HCT116 (cell line): ENCODE measurements around the gene AKAP3. TPM values are rescaled to one million over a fixed set of nuclear protein-coding genes. Genes with fewer than 3 reads are reported as not detected.

Experiments
- ATAC-seq: fragments of 200-7000 bp; cut with Tn5 transposase; 2 replicates; pipeline ENCODE4 v1.9.1; 2020; ENCODE audit warnings: mild to moderate bottlenecking, moderate library complexity
- BruUV-seq: library from RNA; stranded (reverse); fragments of 400-500 nt; replicated peaks from 2 replicates; lab custom pipeline; 2021; lab: Mats Ljungman, UMichigan
- CTCF ChIA-PET: fragments of 300-600 bp; sonication (Branson Sonifier 250); formaldehyde crosslinking; loops from one replicate; lab custom pipeline; 2021; ENCODE audit warnings: antibody characterized with exemption; lab: Charles Lee
- POLR2A ChIA-PET: fragments of 300-600, 350-600 bp; sonication (Branson Sonifier 250); formaldehyde crosslinking; loops from one replicate; lab custom pipeline; 2021; ENCODE audit warnings: antibody characterized with exemption; lab: Charles Lee
- RAD21 ChIA-PET, 2 experiments: fragments of 300-600 bp; sonication (Branson Sonifier 250); formaldehyde crosslinking; loops; one replicate each; lab custom pipeline; 2023; ENCODE audit warnings: low total read pairs in 2 of 2; ENCODE audit not compliant: uncharacterized antibody in 2 of 2, unreplicated experiment in 2 of 2, low non-redundant PET in 1 of 2; lab: Charles Lee
- DNase-seq: peaks from one replicate; pipeline ENCODE4 v3.0.0-alpha.2; 2010; ENCODE audit warnings: low read depth, low spot score
- H2AFZ ChIP-seq: fragments of 200-600 bp; shearing (Covaris generic), sonication (generic); 2 replicates; pipeline ENCODE4 v1.6.1; 2017; ENCODE audit warnings: low read depth, mixed run types, mixed read lengths, antibody characterized with exemption, low read length; ENCODE audit not compliant: poor library complexity, severe bottlenecking
- H3K27ac ChIP-seq: 2 replicates; pipeline ENCODE4 v1.5.1; 2012; ENCODE audit warnings: low read depth, low read length
- H3K27me3 ChIP-seq: fragments of 200-600 bp; sonication (generic); 2 replicates; pipeline ENCODE4 v1.6.1; 2016; ENCODE audit warnings: mixed run types, low read length, mixed read lengths; ENCODE audit not compliant: insufficient read depth
- H3K36me3 ChIP-seq, 2 experiments: fragments of 200-500 bp in 1 of 2; fragments of 200-600 bp in 1 of 2; sonication (Bioruptor generic) in 1 of 2; sonication (generic) in 1 of 2; 2 replicates each; pipeline versions ENCODE4 v1.5.1 to v1.6.1; 2014 to 2016; ENCODE audit warnings: low read length in 2 of 2, inconsistent platforms in 1 of 2, mixed read lengths in 1 of 2, mixed run types in 1 of 2; ENCODE audit not compliant: insufficient read depth in 2 of 2, control insufficient read depth in 1 of 2
- H3K4me1 ChIP-seq, 2 experiments: fragments of 200-600 bp in 1 of 2; sonication (generic) in 1 of 2; 2 replicates each; pipeline versions ENCODE4 v1.5.1 to v1.6.1; 2012 to 2017; ENCODE audit warnings: low read length in 2 of 2, inconsistent platforms in 1 of 2, mild to moderate bottlenecking in 1 of 2, mixed read lengths in 1 of 2, mixed run types in 1 of 2, moderate library complexity in 1 of 2; ENCODE audit not compliant: insufficient read depth in 2 of 2, control insufficient read depth in 1 of 2
- H3K4me2 ChIP-seq: fragments of 200-600 bp; sonication (generic); 2 replicates; pipeline ENCODE4 v1.6.1; 2017; ENCODE audit warnings: mixed run types, low read length, mixed read lengths
- H3K4me3 ChIP-seq, 2 experiments: fragments of 200-600 bp in 1 of 2; sonication (generic) in 1 of 2; replicated peaks in 1 of 2; 2 replicates each; pipeline ENCODE4 v1.5.1; 2011 to 2016; ENCODE audit warnings: low read length in 2 of 2, control low read depth in 1 of 2, low read depth in 1 of 2, mild to moderate bottlenecking in 1 of 2, mixed read lengths in 1 of 2, mixed run types in 1 of 2
- H3K79me2 ChIP-seq: fragments of 200-600 bp; sonication (generic); 2 replicates; pipeline ENCODE4 v1.6.1; 2017; ENCODE audit warnings: mild to moderate bottlenecking, mixed run types, low read length, moderate library complexity, mixed read lengths; ENCODE audit not compliant: insufficient read depth
- H3K9ac ChIP-seq: fragments of 200-600 bp; sonication (generic); 2 replicates; pipeline ENCODE4 v1.6.1; 2016; ENCODE audit warnings: low read length, mixed read lengths
- H3K9me2 ChIP-seq: fragments of 200-600 bp; sonication (generic), shearing (Covaris generic); 2 replicates; pipeline ENCODE4 v1.6.1; 2017; ENCODE audit warnings: mixed run types, mild to moderate bottlenecking, moderate library complexity; ENCODE audit not compliant: insufficient read depth
- H3K9me3 ChIP-seq, 2 experiments: fragments of 200-500 bp in 1 of 2; fragments of 200-600 bp in 1 of 2; sonication (Bioruptor generic) in 1 of 2; sonication (generic) in 1 of 2; 2 replicates each; pipeline ENCODE4 v1.6.1; 2014 to 2017; ENCODE audit warnings: low read length in 2 of 2, mixed read lengths in 2 of 2, inconsistent platforms in 1 of 2, low read depth in 1 of 2, mild to moderate bottlenecking in 1 of 2, mixed run types in 1 of 2, moderate library complexity in 1 of 2; ENCODE audit not compliant: control insufficient read depth in 1 of 2, insufficient read depth in 1 of 2
- H4K20me1 ChIP-seq: fragments of 200-600 bp; sonication (generic), shearing (Covaris generic); 2 replicates; pipeline ENCODE4 v1.6.1; 2017; ENCODE audit warnings: mixed run types, mild to moderate bottlenecking, moderate library complexity; ENCODE audit not compliant: insufficient read depth
- ATF3 ChIP-seq: IDR thresholded peaks from 2 replicates; pipeline ENCODE4 v1.6.1; 2012
- CBX3 ChIP-seq: IDR thresholded peaks from 2 replicates; pipeline ENCODE4 v1.6.1; 2012; ENCODE audit warnings: low read depth
- CTCF ChIP-seq, 3 experiments: fragments of 200-600 bp in 1 of 3; sonication (generic) in 1 of 3; IDR thresholded peaks in 2 of 3; conservative IDR thresholded peaks in 1 of 3; 2 replicates each; pipeline ENCODE4 v1.5.1; 2012 to 2017; ENCODE audit warnings: low read depth in 2 of 3, low read length in 2 of 3, antibody characterized with exemption in 1 of 3, borderline replicate concordance in 1 of 3, control low read depth in 1 of 3, mild to moderate bottlenecking in 1 of 3, mixed read lengths in 1 of 3, mixed run types in 1 of 3, moderate library complexity in 1 of 3; ENCODE audit not compliant: insufficient read depth in 1 of 3
- ELF1 ChIP-seq: IDR thresholded peaks from 2 replicates; pipeline ENCODE4 v1.6.1; 2012; ENCODE audit warnings: low read depth, borderline replicate concordance
- EZH2 ChIP-seq: fragments of 200-600 bp; sonication (generic); IDR thresholded peaks from 2 replicates; pipeline ENCODE4 v1.6.1; 2017; ENCODE audit warnings: antibody characterized with exemption, mixed run types
- FOSL1 ChIP-seq: IDR thresholded peaks from 2 replicates; pipeline ENCODE4 v1.6.1; 2012; ENCODE audit warnings: low read depth
- MAX ChIP-seq: IDR thresholded peaks from 2 replicates; pipeline ENCODE4 v1.6.1; 2012
- POLR2A ChIP-seq: IDR thresholded peaks from 2 replicates; pipeline ENCODE4 v1.7.0; 2011; ENCODE audit warnings: borderline replicate concordance; ENCODE audit not compliant: insufficient read depth, insufficient read length; ENCODE audit errors: extremely low read depth
- POLR2AphosphoS5 ChIP-seq: IDR thresholded peaks from 2 replicates; pipeline ENCODE4 v1.6.1; 2011; ENCODE audit warnings: mild to moderate bottlenecking, low read depth, low read length, moderate library complexity
- REST ChIP-seq: IDR thresholded peaks from 2 replicates; pipeline ENCODE4 v1.6.1; 2012; ENCODE audit warnings: low read depth
- SIN3A ChIP-seq: IDR thresholded peaks from 2 replicates; pipeline ENCODE4 v1.6.1; 2012; ENCODE audit warnings: low read depth
- TCF7L2 ChIP-seq: IDR thresholded peaks from 2 replicates; pipeline ENCODE4 v1.7.0; 2011; ENCODE audit warnings: borderline replicate concordance, inconsistent platforms; ENCODE audit not compliant: insufficient read depth, insufficient read length; ENCODE audit errors: extremely low read depth
- intact Hi-C: fragments of 100-400 bp; cut with micrococcal nuclease; formaldehyde crosslinking; loops from 2 replicates; pipeline ENCODE4 v1.10.0; 2022
- total RNA-seq: library from RNA; stranded (reverse); gene quantifications from one replicate; pipeline ENCODE4 v1.2.1, GENCODE V29; 2021; ENCODE audit not compliant: unreplicated experiment

Gene AKAP3
- total RNA-seq, 1 experiment from 2014 or later, result 4.3 TPM

- no peak for ATAC-seq
- no peak for TF ChIP-seq POLR2A
- no peak for TF ChIP-seq REST
- TF ChIP-seq POLR2AphosphoS5, result no peak
- no peak overlapping the region for H3K4me2 ChIP-seq
- H3K27ac ChIP-seq, result no peak overlapping the region
- ChIA-PET POLR2A (no interaction called here), CTCF (no interaction called here), RAD21 (no interaction called here)
- H3K4me3 ChIP-seq, result no peak overlapping the region
- peaks cover 16 to 23% of the 10 kb centered on the region in 2 experiments; a peak in 3 of 4 replicates for H3K36me3 ChIP-seq
- intact Hi-C loops, result no loop called here
- no TSS peak for BruUV-seq
- no peak overlapping the region for H3K9ac ChIP-seq
- DNase-seq, result no peak
- H3K9me2 ChIP-seq, result no peaks in the 10 kb centered on the region
- no peaks in the 10 kb centered on the region for H3K9me3 ChIP-seq
- peaks cover 4 to 12% of the 10 kb centered on the region in 2 experiments for H3K4me1 ChIP-seq
- H2AFZ ChIP-seq, result no peak overlapping the region
- H4K20me1 ChIP-seq, result no peaks in the 10 kb centered on the region; the same call in 1 of the 2 replicates
- H3K79me2 ChIP-seq, result peaks cover 59% of the 10 kb centered on the region
- no peaks in the 10 kb centered on the region for H3K27me3 ChIP-seq
Observed at GRCh38 chr12:4653257-4653656, 4.4 kb upstream of the AKAP3 start.

GRCh38 chr12:4649358-4649661 lies 459 bp upstream of the AKAP3 start:
- no peaks in the 10 kb centered on the region; the same call in 1 of the 2 replicates for H4K20me1 ChIP-seq
- no peaks in the 10 kb centered on the region; a peak in 1 of 4 replicates for H3K36me3 ChIP-seq
- H3K27me3 ChIP-seq, result no peaks in the 10 kb centered on the region
- peak overlapping the region; percentile 94 to 97 for H3K4me3 ChIP-seq
- H2AFZ ChIP-seq, result peak overlapping the region; percentile 82
- ChIA-PET RAD21 (no interaction called here), POLR2A (no interaction called here), CTCF (interaction anchor here (0.9 to 1.4 kb wide), 2 partner anchors 109 to 208 kb away, joined by 3 to 5 read pairs; no protein-coding TSS in a partner anchor)
- no peaks in the 10 kb centered on the region for H3K9me2 ChIP-seq
- H3K79me2 ChIP-seq, result peaks cover 52% of the 10 kb centered on the region
- DNase-seq (no peak), ATAC-seq (no peak)
- H3K27ac ChIP-seq, result peak overlapping the region; percentile 77
- peaks cover 10 to 19% of the 10 kb centered on the region in 2 experiments for H3K4me1 ChIP-seq
- BruUV-seq, result no TSS peak
- H3K9ac ChIP-seq, result peak overlapping the region; percentile 72
- H3K4me2 ChIP-seq, result peak overlapping the region; percentile 78
- intact Hi-C loops, result loop anchor here (2.0 kb wide), 1 partner anchor 45 kb away; no protein-coding TSS in a partner anchor
- H3K9me3 ChIP-seq, result no peaks in the 10 kb centered on the region
- TF ChIP-seq MAX, result no peak
- no peak for TF ChIP-seq CTCF (IDR thresholded peaks at IDR 0.05 in 2 of 3, conservative IDR thresholded peaks at IDR 0.05 in 1 of 3; ENCODE audit: borderline replicate concordance in 1 of 3, insufficient read depth in 1 of 3, low read depth in 2 of 3, low read length in 2 of 3)
- no peak for TF ChIP-seq FOSL1
- no peak for TF ChIP-seq ELF1
- TF ChIP-seq CBX3, result no peak
- no peak for TF ChIP-seq ATF3
- TF ChIP-seq EZH2, result no peak
- TF ChIP-seq TCF7L2, result no peak
- TF ChIP-seq SIN3A, result no peak
